NCI-H526 (cell line): ENCODE measurements around the gene ME3.

Experiments used
- DNase-seq, 2 experiments: peaks; one replicate each; lab custom pipeline; 2025; lab: John Stamatoyannopoulos, UW

Gene ME3

GRCh38 chr11:86514453-86514852 lies 158.0 kb downstream of the ME3 start:
- no peak for DNase-seq

DNA sequence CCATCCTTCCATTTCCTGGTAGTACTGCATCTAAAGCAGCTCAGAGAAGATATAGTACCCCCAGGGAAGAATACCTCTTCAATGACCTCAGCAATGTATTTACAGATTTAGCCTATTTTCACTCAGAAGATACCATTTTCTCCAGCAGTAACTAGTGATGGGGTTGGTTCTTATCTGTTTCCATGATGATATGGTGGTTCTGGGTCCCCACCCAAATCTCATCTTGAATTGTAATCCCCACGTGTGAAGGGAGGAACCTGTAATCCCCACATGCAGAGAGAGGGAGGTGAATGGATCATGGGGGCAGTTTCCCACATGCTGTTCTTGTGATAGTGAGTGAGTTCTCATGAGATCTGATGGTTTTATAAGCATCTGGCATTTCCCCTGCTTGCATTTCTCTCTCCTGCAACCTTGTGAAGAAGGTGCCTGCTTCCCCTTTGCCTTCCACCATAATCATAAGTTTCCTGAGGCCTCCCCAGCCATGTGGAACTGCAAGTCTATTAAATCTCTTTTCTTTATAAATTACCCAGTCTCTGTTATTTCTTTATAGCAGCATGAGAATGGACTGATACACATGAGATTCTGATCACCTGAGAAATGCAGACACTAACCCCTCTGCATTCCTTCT lies 158.6 kb downstream of the ME3 start:
- DNase-seq: no peak

DNA sequence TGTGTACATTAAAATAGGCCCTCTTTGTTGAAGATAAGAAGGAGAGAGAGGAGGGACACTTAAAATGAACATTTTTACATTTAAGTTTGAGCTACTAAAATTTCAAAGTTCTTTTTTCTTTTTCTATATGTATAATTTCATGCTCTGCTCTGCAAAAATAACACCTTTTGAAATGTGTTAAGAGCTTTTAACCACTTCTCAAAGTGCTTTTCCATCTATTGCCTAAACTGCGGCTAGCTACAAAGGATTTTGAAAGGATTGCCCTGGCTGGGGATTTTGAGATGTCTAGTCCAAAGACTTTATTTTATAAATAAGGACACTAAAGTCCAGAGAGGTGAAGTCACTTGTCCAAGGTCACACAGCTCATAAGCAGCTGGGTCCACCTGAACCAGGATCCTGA lies 159.3 kb downstream of the ME3 start:
- DNase-seq: no peak

- no peak for DNase-seq
Measured at GRCh38 chr11:86511086-86511551, 161.3 kb downstream of the ME3 start.

DNA sequence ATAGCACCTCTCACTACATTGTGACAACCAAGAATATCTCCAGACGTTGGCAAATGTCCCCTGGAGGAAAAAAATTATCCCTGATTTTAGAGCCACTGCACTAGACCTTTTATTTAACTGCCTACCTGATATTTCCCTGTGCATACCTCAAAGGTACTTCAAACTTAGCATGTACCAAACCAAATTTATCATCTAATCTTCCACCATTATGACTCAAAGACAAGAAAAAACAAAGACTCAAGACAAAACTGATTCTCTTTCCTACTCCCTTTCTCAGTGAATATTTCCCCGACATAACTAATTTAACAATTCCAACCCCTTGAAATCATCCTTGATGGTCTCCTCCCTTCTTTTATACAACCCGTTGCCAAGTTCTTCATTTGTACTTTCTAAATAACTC lies 161.7 kb downstream of the ME3 start:
- no peak for DNase-seq

- DNase-seq: no peak
Measured at GRCh38 chr11:86510097-86510496, 162.3 kb downstream of the ME3 start.

DNA sequence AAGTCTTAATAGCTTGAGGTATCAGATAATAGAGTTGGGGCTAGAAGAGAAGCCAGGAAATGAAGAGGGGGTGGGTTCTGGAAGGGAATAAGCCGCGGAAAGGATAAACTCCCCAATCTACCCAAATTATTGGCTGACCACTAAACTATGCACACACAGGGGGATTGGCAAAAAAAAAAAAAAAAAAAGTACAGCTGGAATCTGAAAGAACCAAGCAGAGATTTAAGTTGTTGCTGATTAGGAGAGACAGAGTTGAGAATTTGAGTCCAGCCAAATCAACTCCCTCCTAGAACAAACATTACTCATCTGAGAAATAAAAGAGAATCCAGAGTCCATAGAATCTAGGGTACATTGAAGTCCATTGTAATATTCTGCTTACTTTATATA lies 162.8 kb downstream of the ME3 start:
- no peak for DNase-seq

- DNase-seq: no peak
Measured at GRCh38 chr11:86508604-86509587, 163.5 kb downstream of the ME3 start.

GRCh38 chr11:86507249-86507845 lies 165.1 kb downstream of the ME3 start:
- no peak for DNase-seq

GRCh38 chr11:86506235-86506634 lies 166.2 kb downstream of the ME3 start:
- no peak for DNase-seq

GRCh38 chr11:86503131-86503530 lies 169.3 kb downstream of the ME3 start:
- DNase-seq: no peak

DNA sequence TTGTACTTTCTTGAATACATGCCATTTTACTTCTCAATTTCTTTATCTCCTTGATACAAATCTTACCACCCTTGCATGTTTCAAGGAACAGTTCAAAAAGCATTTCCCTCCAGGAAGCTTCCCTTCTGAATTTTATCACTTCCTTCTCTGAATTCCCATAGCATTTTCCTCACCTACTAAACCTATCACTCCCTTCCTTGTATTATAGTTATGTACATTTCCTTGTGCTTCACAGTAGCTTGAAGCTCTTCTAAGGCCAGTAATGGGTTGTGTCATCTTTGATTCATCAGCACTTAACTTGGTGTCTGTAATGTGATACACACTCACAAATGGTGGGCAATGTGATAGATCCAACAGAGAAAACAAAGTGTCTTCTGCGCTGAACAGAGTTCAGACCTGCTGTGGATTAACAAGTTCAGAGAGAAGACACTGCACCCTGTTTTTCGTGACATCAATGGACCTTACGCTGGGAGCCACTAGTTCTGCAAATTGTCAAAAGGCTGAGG lies 170.2 kb downstream of the ME3 start:
- DNase-seq: no peak

GRCh38 chr11:86500500-86501140 lies 171.8 kb downstream of the ME3 start:
- DNase-seq: no peak

DNA sequence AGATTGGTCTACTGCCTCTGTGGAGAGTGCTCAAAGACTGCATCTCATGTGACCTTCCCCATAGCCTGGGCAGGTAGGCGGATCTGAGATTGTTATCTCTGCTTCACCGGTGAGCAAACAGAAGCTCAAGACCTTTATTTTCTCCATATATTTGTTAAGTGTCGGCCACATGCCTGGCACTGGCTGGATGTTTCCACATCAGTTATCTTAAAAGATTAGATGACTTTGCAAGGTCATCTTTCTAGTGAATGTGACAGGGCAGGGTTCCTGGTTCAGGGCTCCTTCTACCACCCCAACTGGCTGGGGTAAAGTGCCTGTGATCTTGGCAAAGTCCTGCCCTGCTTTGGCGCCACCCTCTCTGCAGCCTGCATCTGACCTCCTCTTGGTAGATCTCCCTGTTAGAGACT lies 172.7 kb downstream of the ME3 start:
- peak in 1 of 2 experiments; percentile 64 for DNase-seq

GRCh38 chr11:86497836-86498235 lies 174.6 kb downstream of the ME3 start:
- DNase-seq: no peak

DNA sequence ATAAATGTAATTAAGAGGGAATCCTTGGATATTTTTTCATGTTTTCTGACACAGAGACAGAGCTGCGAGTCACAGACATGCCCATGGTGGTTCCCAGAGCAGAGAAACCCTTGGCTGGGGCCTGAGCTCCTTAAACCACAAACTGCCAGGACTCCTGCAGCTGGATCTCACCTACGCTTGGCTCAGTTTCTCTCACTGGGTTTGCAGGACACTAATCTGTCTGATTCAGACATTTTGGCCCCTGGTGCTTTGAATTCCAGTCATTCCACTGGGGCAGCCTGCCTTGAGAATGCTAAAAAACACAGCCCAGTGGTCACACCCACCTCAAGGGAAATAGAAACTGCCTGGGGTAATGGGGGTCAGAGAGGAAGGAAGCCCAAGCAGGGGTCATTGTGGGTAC lies 175.1 kb downstream of the ME3 start:
- DNase-seq: no peak

DNA sequence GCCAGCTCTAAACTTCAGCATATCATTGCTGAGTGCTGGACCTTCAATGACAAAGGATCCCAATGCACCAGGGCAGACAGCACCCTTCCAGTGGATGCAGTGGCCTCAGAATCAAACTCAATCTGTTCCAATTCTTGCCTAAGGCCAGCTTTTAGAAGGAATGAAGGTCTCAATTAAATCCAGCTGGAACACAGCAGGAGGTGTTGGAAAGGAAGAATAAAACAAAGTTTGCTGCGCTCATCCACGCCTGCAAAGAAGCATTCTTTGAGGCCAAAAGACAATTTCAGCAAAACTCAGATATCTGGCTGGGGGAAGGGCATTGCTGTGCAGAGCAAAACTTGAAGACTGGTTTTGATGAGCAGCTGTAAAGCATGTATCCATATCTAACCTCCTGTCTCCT lies 177.1 kb downstream of the ME3 start:
- DNase-seq: no peak

- no peak for DNase-seq
Measured at GRCh38 chr11:86492370-86493010, 179.9 kb downstream of the ME3 start.

DNA sequence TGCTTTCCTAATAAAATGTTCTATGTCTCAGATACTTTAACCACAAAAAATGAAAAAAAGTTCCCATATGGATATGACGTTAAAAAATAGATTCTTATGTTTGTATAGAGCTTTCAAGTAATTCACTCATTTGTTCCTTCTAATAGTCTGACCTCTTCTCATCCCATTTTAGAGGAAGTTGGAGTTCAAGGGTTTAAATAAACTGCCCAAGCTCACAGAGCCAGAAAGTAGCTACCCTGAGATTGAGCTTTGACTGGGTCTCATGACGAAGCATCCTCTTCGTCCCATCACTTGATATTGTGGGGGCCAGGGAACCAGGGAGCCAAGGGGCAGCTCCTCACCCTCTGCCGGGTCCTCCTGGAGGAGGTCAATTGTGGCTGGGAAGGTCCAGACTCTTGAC lies 181.4 kb downstream of the ME3 start:
- no peak for DNase-seq

DNA sequence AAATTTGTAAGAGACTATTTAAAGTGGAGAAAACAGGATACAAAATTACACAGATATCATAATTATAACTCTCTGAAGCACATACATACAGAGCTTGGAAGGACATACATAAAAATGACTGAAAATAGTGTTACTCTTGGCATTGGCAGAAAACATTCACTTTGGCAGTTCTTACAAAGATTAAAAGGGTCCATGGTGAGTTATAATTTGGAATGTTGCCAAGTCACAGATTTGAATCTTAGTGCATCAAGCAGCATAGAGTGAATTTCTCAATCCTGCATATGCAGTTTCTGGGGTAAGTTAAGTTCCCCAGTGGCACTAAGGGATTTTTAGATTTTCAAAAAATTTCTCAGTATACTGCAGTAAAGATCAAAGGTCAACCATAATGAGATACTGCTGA lies 181.8 kb downstream of the ME3 start:
- no peak for DNase-seq

GRCh38 chr11:86489442-86489841 lies 183.0 kb downstream of the ME3 start:
- no peak for DNase-seq

DNA sequence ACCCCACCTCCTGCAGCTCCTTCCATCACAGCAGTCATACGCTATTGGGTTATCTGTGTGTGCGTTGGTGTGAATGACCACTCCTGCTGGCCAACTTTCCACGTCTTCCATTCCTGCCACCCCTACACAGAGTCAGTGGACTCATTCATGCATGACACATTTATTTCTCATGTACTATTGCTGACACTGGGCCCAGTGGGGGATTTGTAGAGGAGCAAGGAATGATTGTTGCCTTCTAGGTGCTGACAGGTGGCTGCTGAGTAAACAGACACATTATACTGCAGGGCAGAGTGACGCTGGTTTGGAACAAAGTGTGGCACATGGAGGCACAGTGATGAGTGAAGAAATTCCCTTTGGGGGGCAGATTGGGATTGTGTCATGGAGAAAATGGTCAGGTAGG lies 183.9 kb downstream of the ME3 start:
- peak in 1 of 2 experiments; percentile 49 for DNase-seq
